GM12878 (cell line): ENCODE measurements around the gene AMBRA1. TPM values are rescaled to one million over a fixed set of nuclear protein-coding genes. Genes with fewer than 3 reads are reported as not detected.

Experiments
- ATAC-seq: fragments of 200-7000 bp; cut with Tn5 transposase; 3 replicates; pipeline ENCODE4 v1.9.1; 2020; ENCODE audit warnings: mild to moderate bottlenecking, moderate library complexity
- BruUV-seq: library from RNA; stranded (reverse); fragments of 400-500 nt; replicated peaks from 2 replicates; lab custom pipeline; 2021; lab: Mats Ljungman, UMichigan
- CTCF ChIA-PET: fragments of 300-600 bp; sonication (Branson Sonifier 250); formaldehyde crosslinking; extraction: SDS; loops from one replicate; lab custom pipeline; 2021; ENCODE audit warnings: inconsistent platforms; lab: Yijun Ruan, JAX
- POLR2A ChIA-PET: fragments of 350-600 bp; formaldehyde crosslinking; extraction: SDS; loops from one replicate; lab custom pipeline; 2021; ENCODE audit warnings: inconsistent platforms; lab: Charles Lee
- RAD21 ChIA-PET: fragments of 300-600 bp; sonication (Branson Sonifier 250); formaldehyde crosslinking; loops from one replicate; lab custom pipeline; 2023; ENCODE audit warnings: antibody characterized with exemption; ENCODE audit not compliant: unreplicated experiment; lab: Charles Lee
- SMC1A ChIA-PET: fragments of 300-600 bp; sonication (Branson Sonifier 250); formaldehyde crosslinking; loops from one replicate; lab custom pipeline; 2023; ENCODE audit not compliant: unreplicated experiment, uncharacterized antibody; lab: Charles Lee
- DNase-seq: peaks from one replicate; pipeline ENCODE4 v3.0.0-alpha.2; 2011; ENCODE audit warnings: low read depth, low spot score
- FAIRE-seq: peaks from 3 replicates; lab custom pipeline; 2011; peaks lifted over from hg19 to GRCh38; lab: Jason Lieb, UNC
- H2AFZ ChIP-seq: 2 replicates; pipeline ENCODE4 v1.6.0; 2011; ENCODE audit warnings: low read depth, low read length, control low read depth; ENCODE audit not compliant: control insufficient read depth
- H3K27ac ChIP-seq: 2 replicates; pipeline ENCODE4 v1.5.1; 2011; ENCODE audit warnings: control low read depth; ENCODE audit not compliant: control insufficient read depth, insufficient read depth
- H3K27me3 ChIP-seq, 2 experiments: replicated peaks in 1 of 2; 2 replicates each; pipeline versions ENCODE4 v1.6.0 to v1.6.1; 2011; ENCODE audit warnings: low read length in 1 of 2; ENCODE audit not compliant: control insufficient read depth in 2 of 2, insufficient read depth in 2 of 2
- H3K36me3 ChIP-seq, 2 experiments: 2 replicates each; pipeline ENCODE4 v1.5.1; 2011; ENCODE audit warnings: low read length in 1 of 2; ENCODE audit not compliant: control insufficient read depth in 2 of 2, insufficient read depth in 2 of 2
- H3K4me1 ChIP-seq: 2 replicates; pipeline ENCODE4 v1.6.1; 2011; ENCODE audit warnings: mild to moderate bottlenecking, low read length, moderate library complexity, mixed read lengths; ENCODE audit not compliant: control insufficient read depth, insufficient read depth
- H3K4me2 ChIP-seq: 2 replicates; pipeline ENCODE4 v1.6.0; 2011; ENCODE audit warnings: control low read depth; ENCODE audit not compliant: control insufficient read depth, insufficient read depth
- H3K4me3 ChIP-seq: fragments of 200-600 bp; sonication (generic); 2 replicates; pipeline ENCODE4 v1.5.1; 2016
- H3K79me2 ChIP-seq: 2 replicates; pipeline ENCODE4 v1.6.0; 2011; ENCODE audit warnings: low read length; ENCODE audit not compliant: control insufficient read depth, insufficient read depth
- H3K9ac ChIP-seq: 2 replicates; pipeline ENCODE4 v1.8.0; 2011; ENCODE audit warnings: low read length, control low read depth, mixed read lengths; ENCODE audit not compliant: control insufficient read depth, insufficient read depth
- H3K9me3 ChIP-seq: replicated peaks from 3 replicates; pipeline ENCODE4 v1.5.1; 2011; ENCODE audit warnings: mild to moderate bottlenecking, low read length; ENCODE audit not compliant: control insufficient read depth, insufficient read depth
- H4K20me1 ChIP-seq: 2 replicates; pipeline ENCODE4 v1.6.0; 2011; ENCODE audit not compliant: control insufficient read depth, insufficient read depth
- RUNX3 ChIP-seq: IDR thresholded peaks from 2 replicates; pipeline ENCODE4 v1.6.1; 2012; ENCODE audit warnings: low read length, inconsistent platforms
- SPI1 ChIP-seq: IDR thresholded peaks from 2 replicates; pipeline ENCODE4 v1.6.1; 2011; ENCODE audit warnings: low read depth, mild to moderate bottlenecking, low read length, moderate library complexity, borderline replicate concordance; ENCODE audit not compliant: insufficient read depth
- WGBS: methylation state at CpG from one replicate; pipeline ENCODE4 v1.1.6; 2016; ENCODE audit warnings: low lambda C conversion rate; ENCODE audit not compliant: insufficient replicate concordance, insufficient coverage; ENCODE audit errors: missing lambda C conversion rate; 5-methylcytosine and 5-hydroxymethylcytosine counted together
- in situ Hi-C: fragments of 300-500 bp; cut with MboI; formaldehyde crosslinking; loops from 9 replicates; pipeline ENCODE4 v1.14.3; 2018; ENCODE audit warnings: mixed read lengths
- intact Hi-C: fragments of 100-400 bp; cut with micrococcal nuclease; formaldehyde crosslinking; loops from one replicate; pipeline ENCODE4 v1.14.2; 2022; ENCODE audit not compliant: unreplicated experiment
- polyA plus RNA-seq, 11 experiments: library from polyadenylated mRNA; depleted of rRNA in 4 of 11; unstranded in 6 of 11; stranded (reverse) in 5 of 11; fragments of >200 nt; fragmentation: Nextera tagmentation in 4 of 11; fragmentation: Illumina TruSeq in 1 of 11; extraction: Ambion mirVana in 4 of 11; extraction: Trizol in 1 of 11; gene quantifications; 1 replicate in 1 of 11; 2 replicates in 10 of 11; pipeline versions ENCODE4 v1.2.1 to v1.2.3, GENCODE V29; 2011 to 2016; ENCODE audit warnings: inconsistent platforms in 2 of 11, missing spikeins in 2 of 11, low read depth in 1 of 11
- total RNA-seq, 4 experiments: library from RNA; depleted of rRNA in 3 of 4; stranded (reverse); fragments of >200 nt in 3 of 4; fragmentation: Illumina TruSeq in 1 of 4; extraction: Trizol in 1 of 4; gene quantifications; 2 replicates each; pipeline versions ENCODE4 v1.2.1 to v1.2.3, GENCODE V29; 2013 to 2021

The AMBRA1 gene
- total and polyA plus RNA-seq, 10 of the 15 experiments (the other 5 are each of a cell fraction or from before 2014, with no cell fraction given) = 0.57 to 34.3 (median 13.7) TPM

- Histone ChIP-seq H3K4me1 (peaks cover 8% of the 10 kb centered on the region), H2AFZ (no peak overlapping the region), H3K9ac (no peak overlapping the region), H4K20me1 (peaks cover 5% of the 10 kb centered on the region; the same call in 1 of the 2 replicates), H3K27ac (peak overlapping the region; percentile 6; the same call in 1 of the 2 replicates), H3K4me3 (no peak overlapping the region), H3K4me2 (no peak overlapping the region), H3K27me3 (no peaks in the 10 kb centered on the region), H3K9me3 (peaks cover 6% of the 10 kb centered on the region; the same call in 2 of the 3 replicates), H3K36me3 (no peaks in the 10 kb centered on the region; a peak in 1 of 4 replicates), H3K79me2 (peaks cover 42% of the 10 kb centered on the region)
- no TSS peak for BruUV-seq
- TF ChIP-seq RUNX3 = peak; percentile 30; the same call in 1 of the 2 replicates
- no peak for TF ChIP-seq SPI1
- FAIRE-seq = no peak
- intact Hi-C loops (loop anchor here (2.0 kb wide), 1 partner anchor 37 kb away; no protein-coding TSS in a partner anchor), in situ Hi-C loops (no loop called here)
- WGBS = 54% methylated on average over 1 of the region's 1 CpG
- POLR2A ChIA-PET = no interaction called here
- CTCF ChIA-PET = interaction anchor here (0.6 to 3.9 kb wide), 4 partner anchors 21 to 52 kb away, joined by 3 to 37 read pairs (median 4); no protein-coding TSS in a partner anchor
- no peak for DNase-seq
- ATAC-seq = no peak
- SMC1A ChIA-PET = interaction anchor here (1.0 to 6.6 kb wide), 3 partner anchors 36 to 82 kb away, joined by 5 to 108 read pairs (median 8); no protein-coding TSS in a partner anchor
- RAD21 ChIA-PET = interaction anchor here (2.3 kb wide), 1 partner anchor 51 kb away, joined by 18 read pairs; no protein-coding TSS in a partner anchor
These were observed 66.2 kb downstream of the AMBRA1 start for GRCh38 chr11:46527591-46528130.
